Heart left ventricle (tissue), 13 donors: ENCODE measurements around the gene ZP1.

Experiments used
- POLR2A ChIP-seq, 2 donors: fragments of 450-650 bp; IDR thresholded peaks; one replicate each; pipeline ENCODE4 v1.6.1; 2017; ENCODE audit warnings: antibody characterized with exemption in 2 of 2, mild to moderate bottlenecking in 2 of 2, moderate library complexity in 2 of 2
- TF ChIP-seq, protein P1 (sequence below), 12 donors: fragments of 200-600 bp; sonication (generic) in 4 of 12; IDR thresholded peaks; one replicate each; pipeline versions ENCODE4 v1.5.0 to v1.8.0; 2018 to 2022; ENCODE audit warnings: antibody characterized with exemption in 12 of 12, mild to moderate bottlenecking in 5 of 12
- donor health status: ischemic (EF 13 %, LVEDD 7.1; RV severe dilation, severe dysfunction).
- donor health status: DM: no; HTN: yes; CAD: no.
- donor health status: DM: no; HTN: no; CAD: no.
- donor health status: ischemic (EF 25% LVEDD 6.9; RV normal size, moderate dysfunction).
- donor health status: ischemic (EF 25% LVEDD 5.7; RV mildly dilated, moderate dysfunction).
- donor health status: ischemic (EF 35%, LVEDD 5.7; RV mildly dilated, moderate dysfunction).
- donor health status: nonischemic (EF 11% LVEDD 7.7; RV severe dilation, severe dysfunction).
- donor health status: DM: yes; HTN: yes; CAD: no.
- donor health status: PGD.
- donor health status: ischemic (EF 29% LVEDD 5.4; RV normal size, mild dysfunction).
- donor health status: nonischemic (EF 23%, LVEDD 6.1; RV moderate dilation, normal function).

DNA sequence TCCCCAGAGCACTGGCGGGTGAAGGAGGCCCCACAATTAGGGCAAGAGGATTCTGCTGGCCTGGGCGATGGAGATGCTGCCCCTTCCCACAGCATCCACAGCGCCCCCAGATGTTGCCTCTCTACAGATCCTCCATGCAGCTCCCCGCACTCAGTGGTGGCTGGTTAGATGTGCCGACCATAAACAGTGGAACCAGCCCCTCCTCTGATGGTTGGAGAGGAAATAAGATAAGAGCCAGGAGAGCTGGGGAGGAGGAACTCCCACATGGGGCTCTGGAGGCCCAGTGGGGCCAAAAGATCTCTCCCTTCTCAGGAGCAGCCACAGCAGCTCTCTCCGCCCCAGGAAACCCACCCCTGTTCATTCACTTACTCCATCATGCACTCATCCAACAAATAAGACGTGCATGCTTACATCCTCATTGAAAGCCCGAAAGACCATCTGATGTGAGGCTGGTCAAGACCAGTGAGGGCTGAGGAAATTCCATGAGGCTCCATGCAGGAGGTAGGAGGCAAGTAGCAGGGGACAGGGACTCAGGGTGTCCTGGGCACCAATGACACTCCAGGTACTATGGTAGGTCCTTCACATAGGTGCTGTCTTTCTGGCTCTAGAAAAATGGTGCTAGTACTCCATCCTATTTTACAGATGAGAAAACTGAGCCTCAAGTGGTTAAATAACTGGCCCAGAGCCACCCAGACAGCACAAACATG is 13.0 kb upstream of the ZP1 start:
- TF ChIP-seq, protein P1, sequence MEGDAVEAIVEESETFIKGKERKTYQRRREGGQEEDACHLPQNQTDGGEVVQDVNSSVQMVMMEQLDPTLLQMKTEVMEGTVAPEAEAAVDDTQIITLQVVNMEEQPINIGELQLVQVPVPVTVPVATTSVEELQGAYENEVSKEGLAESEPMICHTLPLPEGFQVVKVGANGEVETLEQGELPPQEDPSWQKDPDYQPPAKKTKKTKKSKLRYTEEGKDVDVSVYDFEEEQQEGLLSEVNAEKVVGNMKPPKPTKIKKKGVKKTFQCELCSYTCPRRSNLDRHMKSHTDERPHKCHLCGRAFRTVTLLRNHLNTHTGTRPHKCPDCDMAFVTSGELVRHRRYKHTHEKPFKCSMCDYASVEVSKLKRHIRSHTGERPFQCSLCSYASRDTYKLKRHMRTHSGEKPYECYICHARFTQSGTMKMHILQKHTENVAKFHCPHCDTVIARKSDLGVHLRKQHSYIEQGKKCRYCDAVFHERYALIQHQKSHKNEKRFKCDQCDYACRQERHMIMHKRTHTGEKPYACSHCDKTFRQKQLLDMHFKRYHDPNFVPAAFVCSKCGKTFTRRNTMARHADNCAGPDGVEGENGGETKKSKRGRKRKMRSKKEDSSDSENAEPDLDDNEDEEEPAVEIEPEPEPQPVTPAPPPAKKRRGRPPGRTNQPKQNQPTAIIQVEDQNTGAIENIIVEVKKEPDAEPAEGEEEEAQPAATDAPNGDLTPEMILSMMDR (IDR thresholded peaks at IDR 0.05), result no peak
- TF ChIP-seq POLR2A (IDR thresholded peaks at IDR 0.05), result no peak
